HFFc6 (cell line): ENCODE data around the gene CCDC171. TPM values are rescaled to one million over a fixed set of nuclear protein-coding genes. Genes with fewer than 3 reads are reported as not detected.
A peak's percentile ranks its signal among the peaks of the same experiment; 100 is the strongest.
"Not testable (repeated sequence)": the region's sequence is repeated elsewhere in the genome, so short reads cannot be mapped to it uniquely, and the experiment has no call there.

Source experiments
- DNase-seq: peaks from one replicate; pipeline ENCODE4 v3.0.0-alpha.2; 2018
- H3K27ac Mint-ChIP-seq: 2 replicates; pipeline ENCODE4 v1.8.0; 2020; ENCODE audit warnings: mild to moderate bottlenecking, mixed read lengths
- H3K27me3 Mint-ChIP-seq: 2 replicates; pipeline ENCODE4 v1.8.0; 2021; ENCODE audit warnings: mild to moderate bottlenecking, moderate library complexity, mixed read lengths; ENCODE audit not compliant: insufficient read depth
- H3K36me3 Mint-ChIP-seq: 2 replicates; pipeline ENCODE4 v1.8.0; 2021; ENCODE audit warnings: low read depth, mixed read lengths
- H3K4me1 Mint-ChIP-seq: 2 replicates; pipeline ENCODE4 v1.8.0; 2020; ENCODE audit warnings: low read depth, mixed read lengths
- H3K4me3 Mint-ChIP-seq: 2 replicates; pipeline ENCODE4 v1.8.0; 2020; ENCODE audit warnings: mild to moderate bottlenecking, moderate library complexity, mixed read lengths
- H3K9me3 Mint-ChIP-seq: 2 replicates; pipeline ENCODE4 v1.8.0; 2020; ENCODE audit warnings: mild to moderate bottlenecking, mixed read lengths
- total RNA-seq, 6 experiments: library from RNA; stranded (reverse); fragmentation: NEBNext Ultra II Directional; extraction: Animal tissue kit (Norgen Biotek cat#: 25700); gene quantifications; 2 replicates in 1 of 6; 3 replicates in 5 of 6; pipeline ENCODE4 v1.2.3, GENCODE V29; 2021
- TF ChIP-seq, protein P1 (sequence below): fragments of 200-600 bp; sonication (generic); IDR thresholded peaks from 2 replicates; pipeline ENCODE4 v1.5.0; 2021; ENCODE audit warnings: antibody characterized with exemption, mild to moderate bottlenecking

Gene CCDC171
- total RNA-seq, 6 experiments from 2014 or later = 0.48 to 0.86 (median 0.57) TPM

DNA sequence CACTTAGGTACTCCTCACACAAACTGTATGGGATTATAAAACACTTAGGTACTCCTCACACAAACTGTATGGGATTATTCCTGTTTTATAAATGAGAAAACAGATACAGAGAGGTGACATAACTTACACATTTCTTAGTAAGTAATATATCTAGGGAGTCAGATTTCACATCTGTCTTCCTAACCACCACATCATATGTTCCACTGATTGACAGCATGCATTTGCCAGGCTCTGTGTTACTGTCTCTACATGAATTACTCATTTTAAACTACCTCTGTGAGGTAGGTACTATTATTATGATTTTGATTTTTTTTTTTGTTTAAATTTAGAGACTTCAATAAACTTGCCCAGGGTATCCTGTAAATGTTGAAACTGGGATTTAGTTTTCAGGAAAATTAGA lies 232.7 kb downstream of the CCDC171 start:
- no peak overlapping the region for H3K4me3 Mint-ChIP-seq
- H3K4me1 Mint-ChIP-seq = no peaks in the 10 kb centered on the region
- DNase-seq = no peak
- H3K9me3 Mint-ChIP-seq = no peaks in the 10 kb centered on the region
- H3K27ac Mint-ChIP-seq = no peak overlapping the region
- H3K27me3 Mint-ChIP-seq = no peaks in the 10 kb centered on the region
- TF ChIP-seq, protein P1, sequence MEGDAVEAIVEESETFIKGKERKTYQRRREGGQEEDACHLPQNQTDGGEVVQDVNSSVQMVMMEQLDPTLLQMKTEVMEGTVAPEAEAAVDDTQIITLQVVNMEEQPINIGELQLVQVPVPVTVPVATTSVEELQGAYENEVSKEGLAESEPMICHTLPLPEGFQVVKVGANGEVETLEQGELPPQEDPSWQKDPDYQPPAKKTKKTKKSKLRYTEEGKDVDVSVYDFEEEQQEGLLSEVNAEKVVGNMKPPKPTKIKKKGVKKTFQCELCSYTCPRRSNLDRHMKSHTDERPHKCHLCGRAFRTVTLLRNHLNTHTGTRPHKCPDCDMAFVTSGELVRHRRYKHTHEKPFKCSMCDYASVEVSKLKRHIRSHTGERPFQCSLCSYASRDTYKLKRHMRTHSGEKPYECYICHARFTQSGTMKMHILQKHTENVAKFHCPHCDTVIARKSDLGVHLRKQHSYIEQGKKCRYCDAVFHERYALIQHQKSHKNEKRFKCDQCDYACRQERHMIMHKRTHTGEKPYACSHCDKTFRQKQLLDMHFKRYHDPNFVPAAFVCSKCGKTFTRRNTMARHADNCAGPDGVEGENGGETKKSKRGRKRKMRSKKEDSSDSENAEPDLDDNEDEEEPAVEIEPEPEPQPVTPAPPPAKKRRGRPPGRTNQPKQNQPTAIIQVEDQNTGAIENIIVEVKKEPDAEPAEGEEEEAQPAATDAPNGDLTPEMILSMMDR = no peak
- no peaks in the 10 kb centered on the region for H3K36me3 Mint-ChIP-seq

DNA sequence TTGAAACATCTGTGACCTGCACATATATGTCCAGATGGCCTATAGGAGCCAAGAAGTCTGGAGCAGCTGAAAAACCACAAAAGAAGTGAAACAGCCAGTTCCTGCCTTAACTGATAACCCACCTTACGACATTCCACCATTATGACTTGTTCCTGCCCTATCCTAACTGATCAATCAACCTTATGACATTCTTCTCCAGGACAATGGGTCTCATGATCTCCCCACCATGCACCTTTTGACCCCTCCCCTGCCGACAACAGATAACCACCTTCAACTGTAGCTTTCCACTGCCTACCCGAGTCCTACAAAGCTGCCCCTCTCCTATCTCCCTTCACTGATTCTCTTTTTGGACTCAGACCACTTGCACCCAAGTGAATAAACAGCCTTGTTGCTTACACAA lies 233.8 kb downstream of the CCDC171 start:
- no peaks in the 10 kb centered on the region for H3K4me1 Mint-ChIP-seq
- H3K27ac Mint-ChIP-seq = no peak overlapping the region
- no peaks in the 10 kb centered on the region for H3K36me3 Mint-ChIP-seq
- H3K27me3 Mint-ChIP-seq = peaks cover 2% of the 10 kb centered on the region; the same call in 1 of the 2 replicates
- TF ChIP-seq, protein P1 = no peak
- no peak overlapping the region for H3K4me3 Mint-ChIP-seq
- DNase-seq = no peak
- H3K9me3 Mint-ChIP-seq = no peaks in the 10 kb centered on the region

DNA sequence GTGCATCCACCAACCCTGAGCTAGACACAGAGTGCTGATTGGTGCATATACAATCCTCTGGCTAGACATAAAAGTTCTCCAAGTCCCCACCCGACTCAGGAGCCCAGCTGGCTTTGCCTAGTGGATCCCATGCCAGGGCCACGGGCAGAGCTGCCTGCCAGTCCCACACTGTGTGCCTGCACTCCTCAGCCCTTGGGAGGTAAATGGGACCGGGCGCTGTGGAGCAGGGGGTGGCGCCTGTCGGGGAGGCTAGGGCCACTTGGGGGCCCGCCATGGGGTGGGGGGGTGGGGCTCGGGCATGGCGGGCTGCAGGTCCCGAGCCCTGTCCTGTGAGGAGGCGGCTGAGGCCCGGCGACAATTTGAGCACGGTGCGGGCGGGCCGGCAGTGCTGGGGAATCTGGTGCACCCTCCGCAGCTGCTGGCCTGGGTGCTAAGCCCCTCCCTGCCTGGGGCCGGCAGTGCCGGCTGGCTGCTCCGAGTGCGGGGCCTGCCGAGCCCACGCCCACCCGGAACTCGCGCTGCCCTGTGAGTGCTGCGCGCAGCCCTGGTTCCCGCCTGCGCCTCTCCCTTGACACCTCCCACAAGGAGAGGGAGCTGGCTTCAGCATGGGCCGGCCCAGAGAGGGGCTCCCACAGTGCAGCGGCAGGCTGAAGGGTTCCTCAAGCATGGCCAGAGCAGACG lies 257.5 kb downstream of the CCDC171 start:
- not testable (repeated sequence) for DNase-seq, H3K4me1 Mint-ChIP-seq, H3K4me3 Mint-ChIP-seq, H3K27me3 Mint-ChIP-seq, H3K36me3 Mint-ChIP-seq, H3K27ac Mint-ChIP-seq
- peaks cover 15% of the 10 kb centered on the region for H3K9me3 Mint-ChIP-seq

DNA sequence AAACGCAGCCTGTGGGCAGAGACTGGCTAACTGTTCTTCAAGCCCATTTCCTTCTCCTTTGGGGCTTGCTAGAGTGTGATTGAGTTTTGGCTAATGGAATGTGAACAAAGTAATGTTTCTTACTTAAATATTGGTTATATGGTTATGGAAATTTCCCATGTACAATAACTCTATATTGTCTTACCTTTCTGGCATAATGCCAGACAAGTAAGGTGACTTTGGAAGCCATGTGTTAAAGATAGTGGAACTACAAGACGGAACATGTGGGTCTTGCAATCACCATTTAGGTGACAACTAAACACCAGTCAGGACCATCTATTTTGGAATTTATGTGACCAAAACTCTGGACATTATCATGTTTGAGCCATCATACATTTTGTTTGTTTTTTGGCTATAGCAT lies 260.2 kb downstream of the CCDC171 start:
- no peak overlapping the region for H3K27ac Mint-ChIP-seq
- TF ChIP-seq, protein P1 = no peak
- no peaks in the 10 kb centered on the region for H3K27me3 Mint-ChIP-seq
- peaks cover 3% of the 10 kb centered on the region; the same call in 1 of the 2 replicates for H3K9me3 Mint-ChIP-seq
- H3K4me3 Mint-ChIP-seq = no peak overlapping the region
- no peaks in the 10 kb centered on the region for H3K4me1 Mint-ChIP-seq
- no peaks in the 10 kb centered on the region; the same call in 1 of the 2 replicates for H3K36me3 Mint-ChIP-seq
- no peak for DNase-seq

DNA sequence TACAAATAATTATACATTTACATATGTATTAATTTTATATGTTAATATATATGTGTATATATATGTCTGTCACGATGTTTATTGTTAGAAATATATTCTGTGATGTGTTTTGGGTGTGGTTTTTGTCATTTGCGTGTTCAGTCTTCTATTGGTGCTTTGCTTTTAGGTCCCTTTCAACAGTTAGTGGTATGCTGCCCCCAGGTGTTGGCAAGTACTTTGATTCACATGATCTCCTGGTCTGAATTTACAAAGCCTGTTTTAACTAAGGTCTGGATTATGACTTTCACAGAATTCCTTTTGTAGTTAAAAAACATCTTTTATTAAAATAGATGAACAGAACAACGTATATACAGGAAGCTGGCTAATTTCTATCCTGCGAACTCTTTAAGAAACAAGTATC lies 271.5 kb downstream of the CCDC171 start:
- no peak for DNase-seq
- Mint-ChIP-seq H3K4me3 (no peak overlapping the region), H3K4me1 (peaks cover 22% of the 10 kb centered on the region), H3K9me3 (no peaks in the 10 kb centered on the region; the same call in 1 of the 2 replicates), H3K27ac (no peak overlapping the region), H3K36me3 (no peaks in the 10 kb centered on the region), H3K27me3 (no peaks in the 10 kb centered on the region; the same call in 1 of the 2 replicates)
- TF ChIP-seq, protein P1 = peak; percentile 51

DNA sequence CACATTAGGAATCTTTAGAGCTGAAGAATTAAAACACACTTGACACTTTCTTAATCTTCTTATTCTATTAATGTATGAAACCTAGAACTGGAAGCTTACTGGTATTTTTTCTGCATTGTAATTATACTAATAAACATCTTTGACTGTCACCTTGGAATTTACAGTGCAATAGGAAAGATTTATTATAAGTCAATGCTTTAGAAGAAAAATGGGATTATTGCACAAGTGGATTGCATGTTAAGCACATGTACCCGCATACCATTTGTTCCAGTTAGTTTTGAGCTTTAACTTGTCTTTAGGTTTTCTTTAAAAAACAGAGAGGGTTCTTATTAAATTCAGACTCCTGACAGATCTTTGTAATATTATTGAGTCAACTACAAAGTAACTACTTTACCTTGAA lies 278.5 kb downstream of the CCDC171 start:
- Mint-ChIP-seq H3K4me3 (no peak overlapping the region), H3K27ac (no peak overlapping the region), H3K9me3 (no peaks in the 10 kb centered on the region), H3K4me1 (peaks cover 22% of the 10 kb centered on the region), H3K27me3 (peaks cover 3% of the 10 kb centered on the region; the same call in 1 of the 2 replicates), H3K36me3 (no peaks in the 10 kb centered on the region)
- TF ChIP-seq, protein P1 = no peak
- DNase-seq = no peak
